ENCODE data around the gene FBN2.

Gene FBN2

DNA sequence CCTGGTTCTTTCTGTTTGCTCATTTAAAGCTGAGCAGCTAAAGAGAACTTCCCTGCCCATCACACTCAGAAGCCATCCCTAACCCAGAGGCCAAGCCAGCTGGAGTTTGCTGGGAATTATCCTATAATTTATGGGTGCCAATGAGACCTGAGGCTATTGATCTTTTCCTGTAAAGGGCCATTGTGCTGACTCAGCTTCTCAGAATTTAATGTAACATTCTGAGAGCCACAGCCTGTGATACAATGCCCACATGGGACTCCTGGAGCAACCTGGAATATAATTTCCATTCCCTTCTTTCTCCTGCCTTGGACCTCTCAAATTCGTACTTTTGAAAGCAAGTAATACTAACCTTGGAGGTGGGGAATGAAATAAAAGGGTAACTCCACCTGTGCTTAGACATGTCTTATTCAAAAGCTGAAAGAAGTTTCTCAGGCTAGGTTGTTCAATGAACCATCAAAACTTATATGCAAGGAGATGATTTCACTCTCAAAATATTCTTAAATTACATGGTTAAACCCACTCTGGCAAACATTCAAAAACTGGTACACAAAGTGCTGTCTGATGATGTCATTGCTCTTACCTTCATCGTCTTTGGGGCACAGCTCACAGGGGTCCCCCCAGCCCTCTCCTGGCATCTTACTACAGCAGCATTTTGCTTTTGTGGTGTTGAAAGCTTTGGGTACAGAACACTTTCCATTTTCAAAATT, 247.7 kb downstream of the FBN2 start:
- no peak for DNase-seq

DNA sequence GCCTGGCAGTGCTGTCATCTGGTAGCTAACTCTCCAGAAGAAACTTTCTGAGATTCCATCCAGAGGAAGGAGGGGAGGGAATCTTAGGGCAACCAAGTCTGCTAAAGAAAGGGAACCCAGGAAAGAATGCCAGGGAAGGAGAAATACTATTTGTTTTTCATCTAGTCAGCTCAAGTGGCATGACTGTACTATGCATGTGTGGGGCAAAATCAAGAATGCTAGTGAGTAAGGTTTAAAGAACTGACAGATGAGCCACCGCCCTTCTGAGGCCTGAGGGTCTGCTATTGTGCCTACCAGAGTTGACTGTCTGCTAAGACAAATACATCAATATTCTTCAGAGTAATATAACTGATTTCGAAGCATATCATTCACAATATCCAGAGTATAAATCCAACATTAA, 250.3 kb downstream of the FBN2 start:
- DNase-seq, result no peak

DNA sequence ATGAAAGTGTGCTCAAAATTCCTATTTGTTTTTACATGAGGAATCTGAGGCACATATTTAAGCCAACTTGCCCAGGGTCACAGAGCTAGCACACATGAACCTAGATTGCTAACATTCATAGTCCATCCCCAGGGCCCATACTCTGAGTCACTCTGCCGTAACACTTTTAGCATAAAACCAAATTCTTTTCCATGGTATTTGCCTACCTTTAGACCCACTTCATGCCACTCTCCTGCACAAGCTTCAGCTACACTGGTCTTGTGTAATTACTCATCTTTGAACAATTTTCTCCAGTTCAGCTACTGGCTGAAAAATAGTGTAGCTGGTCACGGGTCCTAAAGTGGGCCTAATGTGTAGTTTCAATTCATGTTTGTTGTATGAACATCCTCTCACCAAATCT, 253.8 kb downstream of the FBN2 start:
- DNase-seq, result no peak

DNA sequence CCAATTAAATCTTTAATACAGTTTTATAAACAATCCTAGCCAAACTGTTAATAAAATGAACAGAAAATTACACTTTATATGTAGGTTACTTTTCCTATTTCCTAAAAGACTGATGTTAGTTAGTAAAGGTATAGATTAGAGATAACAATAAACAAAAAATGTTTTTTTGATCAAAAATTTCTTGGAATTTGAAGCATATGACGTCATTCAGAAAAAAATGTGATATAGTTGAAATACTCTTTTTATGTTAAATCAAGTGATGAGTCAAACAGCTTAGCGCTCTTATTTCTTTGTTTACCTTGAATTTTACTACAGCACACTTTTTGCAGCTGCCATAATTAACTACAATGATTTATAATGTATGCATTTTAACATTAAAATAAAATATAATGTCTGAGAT, 258.7 kb downstream of the FBN2 start:
- DNase-seq, result no peak

DNA sequence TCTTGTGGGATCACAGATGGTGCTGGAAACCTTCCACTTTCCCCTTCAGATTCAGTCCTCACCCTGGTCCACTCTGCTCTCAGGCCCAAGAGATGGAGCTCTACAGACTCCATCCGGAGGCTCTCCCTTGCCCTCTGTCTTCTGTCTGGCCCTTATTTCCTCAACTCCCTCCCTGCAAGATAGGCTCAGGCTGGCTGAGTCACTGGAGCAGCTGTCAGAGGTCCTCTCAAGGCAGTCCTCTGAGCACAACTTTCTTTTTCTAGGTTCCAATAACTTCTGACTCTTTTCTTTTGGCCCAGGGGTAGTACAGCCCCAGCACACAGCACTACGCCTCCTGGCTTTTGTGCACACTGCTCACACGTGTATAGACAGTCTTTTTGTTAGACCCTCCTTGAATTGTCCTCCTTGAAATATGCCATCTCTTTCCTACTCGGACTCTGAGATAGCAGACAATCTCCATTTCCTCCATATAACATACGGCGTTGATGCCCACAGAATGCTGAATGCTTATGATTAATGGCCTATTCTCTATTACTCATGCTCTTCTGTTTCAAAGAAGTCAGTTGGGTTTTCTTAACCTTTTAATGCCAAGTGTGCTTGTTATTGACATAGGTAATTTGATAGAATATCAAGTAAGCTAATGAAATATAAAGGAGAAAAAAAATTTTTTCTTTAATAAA, 261.4 kb downstream of the FBN2 start:
- DNase-seq, result no peak

DNA sequence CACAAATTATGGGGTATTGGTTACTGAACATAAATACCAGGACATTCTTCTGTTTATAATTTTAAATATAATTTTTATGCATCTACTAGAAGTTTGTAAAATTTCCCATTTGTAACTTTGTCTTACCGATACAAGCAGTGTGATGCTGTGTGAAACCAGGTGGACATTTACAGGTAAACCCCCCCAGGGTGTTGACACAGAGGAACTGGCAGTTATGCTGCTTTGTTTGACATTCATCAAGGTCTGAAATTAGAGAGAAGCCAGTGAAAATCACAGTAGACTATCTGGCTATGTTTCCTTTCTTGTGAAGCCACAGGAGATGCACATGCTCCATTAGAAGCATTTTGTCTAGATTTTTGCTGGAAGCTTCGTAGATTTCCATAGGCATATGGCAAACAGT, 263.6 kb downstream of the FBN2 start:
- DNase-seq, result no peak

DNA sequence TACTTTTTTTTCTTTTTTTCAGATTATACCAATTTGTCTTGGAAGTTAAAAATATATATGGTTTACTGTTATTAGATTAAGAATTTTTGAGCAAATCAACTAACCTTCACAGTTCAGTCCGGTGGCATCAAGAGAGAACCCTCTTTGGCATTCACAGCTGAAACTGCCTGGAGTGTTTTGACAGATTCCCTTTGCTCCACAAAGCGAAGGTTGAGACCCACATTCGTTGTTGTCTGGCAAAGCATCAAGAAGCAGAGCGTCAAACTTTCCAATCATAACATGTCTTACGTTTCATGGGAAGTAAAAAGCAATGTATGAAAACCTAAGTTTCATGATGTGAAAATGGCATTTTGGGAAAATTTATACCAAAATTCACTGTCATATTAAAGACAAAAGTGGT, 264.3 kb downstream of the FBN2 start:
- DNase-seq, result no peak

DNA sequence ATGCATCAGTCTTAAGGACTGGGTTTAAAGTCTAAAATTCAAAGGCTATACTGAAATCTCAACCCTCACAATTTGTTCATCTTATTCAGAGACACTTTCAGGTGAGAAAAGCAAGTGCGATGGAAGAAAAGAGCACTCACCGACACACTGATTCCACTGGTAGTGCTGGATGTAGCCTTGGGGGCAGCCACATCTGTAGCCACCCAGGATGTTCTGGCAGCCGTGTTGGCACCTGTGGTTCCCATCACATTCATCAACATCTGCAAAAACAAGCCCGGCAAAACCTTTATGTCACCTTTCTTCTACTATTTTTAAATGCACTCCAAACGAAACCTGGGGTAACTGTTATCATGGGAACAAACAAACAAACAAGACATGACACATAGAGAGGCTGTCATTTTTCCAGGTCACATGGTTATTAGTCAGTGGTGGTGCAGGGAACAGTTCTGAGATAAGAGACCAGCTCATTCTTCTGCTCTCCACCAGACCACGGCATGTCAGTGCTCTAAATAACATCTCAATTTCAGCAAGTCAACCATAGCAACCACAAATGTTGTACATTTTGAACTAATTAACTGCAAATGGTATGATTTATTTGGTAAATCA, 266.1 kb downstream of the FBN2 start:
- no peak for DNase-seq

DNA sequence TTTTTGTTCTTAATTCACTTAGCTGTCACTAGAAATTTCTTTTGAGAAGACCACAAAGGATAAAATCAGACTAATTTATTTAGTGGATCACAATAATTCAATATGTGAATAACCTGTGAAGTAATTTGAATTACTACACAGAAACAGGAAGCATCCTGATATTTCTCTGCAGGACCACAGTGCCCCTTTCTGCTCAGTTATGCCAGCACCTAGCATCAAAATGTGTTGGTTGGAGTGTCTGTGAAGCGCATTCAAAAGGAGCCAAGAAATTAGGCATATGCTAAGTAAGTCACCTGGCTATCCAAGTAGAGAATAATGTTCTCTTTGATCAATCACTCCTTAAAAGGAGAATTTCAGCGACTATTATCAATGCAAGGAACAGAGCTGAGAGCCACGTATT, 267.0 kb downstream of the FBN2 start:
- no peak for DNase-seq

DNA sequence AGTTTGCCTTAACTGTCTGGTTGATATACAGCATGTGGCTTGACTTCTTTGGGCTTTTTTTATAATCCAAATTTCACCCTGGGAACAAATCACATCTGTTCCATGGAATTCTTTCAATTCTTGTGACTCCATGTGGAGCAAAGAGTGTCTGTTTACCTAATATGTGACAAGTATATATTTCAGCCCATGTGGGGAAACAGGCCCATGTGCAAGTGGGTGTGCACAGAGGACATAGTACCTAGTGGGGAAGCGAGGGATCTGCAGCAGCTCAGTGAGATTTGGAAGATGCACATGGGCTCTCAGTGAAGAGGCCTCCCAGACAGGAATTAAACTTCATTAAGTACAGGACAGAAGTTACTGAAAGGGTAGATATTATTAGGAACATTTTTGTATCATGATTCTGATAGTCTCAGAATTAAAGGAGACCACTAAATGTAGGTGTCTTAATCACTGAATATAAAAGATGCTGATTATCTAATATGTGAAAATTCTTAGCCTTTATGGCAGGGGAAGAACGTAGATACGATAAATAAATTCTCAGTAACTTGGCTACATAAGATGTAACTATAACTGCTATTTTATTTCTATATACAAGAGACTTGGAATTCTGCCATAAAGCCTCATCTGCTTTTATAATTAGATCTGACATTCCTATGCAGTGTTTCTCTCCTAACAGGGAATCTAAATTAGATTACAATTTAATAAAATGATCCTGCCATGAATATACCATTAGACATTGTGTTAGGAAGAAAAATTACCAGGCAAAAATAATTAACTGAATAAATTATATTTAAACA, 273.3 kb downstream of the FBN2 start:
- no peak for DNase-seq

DNA sequence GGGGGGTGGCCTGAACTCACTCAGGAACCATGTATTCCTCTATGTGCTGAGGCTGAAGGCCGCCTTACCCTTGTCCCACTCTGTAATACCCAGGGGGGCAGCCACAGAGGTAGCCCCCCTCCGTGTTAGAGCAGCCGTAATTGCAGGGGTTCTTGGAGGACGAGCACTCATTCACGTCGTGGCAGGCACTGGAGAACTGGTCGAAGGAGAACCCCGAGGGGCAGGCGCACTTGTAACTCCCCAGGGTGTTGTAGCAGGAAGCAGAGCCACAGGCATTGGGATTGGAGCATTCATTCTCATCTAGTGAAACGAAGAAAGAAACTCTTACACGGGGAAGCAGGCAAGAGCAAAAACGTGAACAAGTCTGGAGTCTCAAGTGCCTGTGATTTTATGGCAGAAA, 274.7 kb downstream of the FBN2 start:
- DNase-seq, result no peak

DNA sequence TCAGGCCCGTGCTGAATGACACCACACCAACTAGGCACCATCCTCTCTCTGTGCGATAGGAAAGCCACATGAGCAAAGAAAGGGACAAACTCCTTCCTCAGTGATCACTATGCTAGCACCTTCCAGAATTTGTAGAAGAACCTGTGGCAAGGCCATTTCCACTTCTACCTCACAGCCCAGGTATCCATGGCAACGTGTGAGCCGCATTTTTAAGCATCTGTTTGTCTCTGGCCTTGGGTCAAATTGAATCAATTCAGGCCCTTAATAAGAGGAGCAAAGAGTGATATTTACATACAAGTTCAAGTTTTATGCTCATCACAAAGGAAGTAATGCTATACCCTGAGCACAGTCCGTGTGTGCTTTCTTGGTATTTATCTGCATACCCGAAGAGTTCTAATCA, 275.1 kb downstream of the FBN2 start:
- no peak for DNase-seq

DNA sequence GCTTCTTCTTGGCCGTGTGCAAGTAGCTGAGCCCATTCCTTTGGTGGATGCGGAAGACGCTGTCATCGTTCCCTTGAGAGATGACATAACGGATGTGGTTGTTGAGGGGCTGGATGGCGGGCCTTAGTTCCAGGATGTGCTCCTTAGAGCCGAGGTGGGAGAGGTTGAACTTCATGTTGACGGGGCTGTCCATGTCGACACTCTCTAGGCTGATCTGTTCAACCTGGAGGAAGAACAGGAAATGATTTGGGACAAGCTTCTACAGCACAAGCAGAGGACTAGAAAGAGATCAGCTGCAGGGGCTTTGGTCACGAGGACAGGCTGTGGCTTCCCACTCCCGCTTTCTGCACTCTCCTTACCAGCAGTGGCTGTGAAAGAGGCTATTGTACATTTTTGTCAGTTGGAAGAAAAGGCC, 278.4 kb downstream of the FBN2 start:
- DNase-seq, result no peak

DNA sequence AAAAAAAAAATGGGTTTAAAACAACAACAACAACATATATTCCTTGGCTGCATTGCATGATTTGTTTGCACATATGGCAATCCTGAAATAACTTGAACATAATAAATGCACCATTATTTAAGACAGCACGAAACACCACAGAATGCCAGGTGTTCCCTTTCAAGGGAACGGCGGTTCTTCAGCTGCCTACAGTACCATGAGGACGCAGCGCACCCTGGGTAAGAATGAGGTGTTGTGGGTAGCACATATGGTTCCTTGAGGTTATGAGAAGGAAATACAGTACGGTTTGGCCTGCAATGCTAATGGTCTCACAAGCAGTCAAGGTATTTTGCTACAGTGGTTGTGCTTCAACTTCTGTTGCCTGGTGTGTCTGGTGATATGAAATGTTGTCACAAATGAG, 279.7 kb downstream of the FBN2 start:
- DNase-seq, result no peak

DNA sequence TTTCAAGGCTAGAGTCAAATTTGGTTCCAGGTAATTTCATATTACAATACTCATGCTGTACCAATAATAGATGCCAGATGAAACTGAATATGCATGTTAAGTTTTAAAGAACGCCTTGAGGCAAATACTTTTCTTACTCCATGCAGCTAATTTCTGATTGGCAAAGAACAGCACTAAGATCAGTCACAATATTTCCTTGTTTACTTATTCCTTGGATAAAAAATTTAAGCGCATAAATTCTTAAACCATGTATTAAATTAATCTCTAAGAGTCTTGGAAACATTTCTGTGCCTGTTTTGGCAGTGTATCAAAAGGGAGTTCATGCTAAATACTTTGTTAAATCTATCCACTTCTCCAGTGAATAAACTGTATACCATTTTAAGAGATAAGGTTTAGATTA, 281.0 kb downstream of the FBN2 start:
- no peak for DNase-seq

DNA sequence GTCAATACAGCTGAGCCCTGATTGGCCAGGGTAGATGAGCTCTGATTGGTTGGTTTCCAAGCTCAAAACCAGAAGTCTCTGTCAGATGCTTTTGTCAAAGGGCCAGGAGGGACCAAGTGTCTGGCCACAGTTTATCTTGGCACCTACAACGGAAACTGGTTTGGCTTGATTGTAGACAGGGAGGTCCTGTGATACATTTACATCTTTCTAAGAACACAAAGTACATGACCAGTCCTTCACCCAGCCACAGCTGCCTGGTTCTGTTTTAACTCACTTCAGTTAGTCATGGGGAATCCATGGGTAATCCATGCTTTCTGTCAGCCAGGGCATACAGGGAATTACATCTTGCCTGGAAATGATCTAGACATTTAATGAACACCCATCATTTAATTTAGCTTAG, 283.3 kb downstream of the FBN2 start:
- DNase-seq, result no peak

DNA sequence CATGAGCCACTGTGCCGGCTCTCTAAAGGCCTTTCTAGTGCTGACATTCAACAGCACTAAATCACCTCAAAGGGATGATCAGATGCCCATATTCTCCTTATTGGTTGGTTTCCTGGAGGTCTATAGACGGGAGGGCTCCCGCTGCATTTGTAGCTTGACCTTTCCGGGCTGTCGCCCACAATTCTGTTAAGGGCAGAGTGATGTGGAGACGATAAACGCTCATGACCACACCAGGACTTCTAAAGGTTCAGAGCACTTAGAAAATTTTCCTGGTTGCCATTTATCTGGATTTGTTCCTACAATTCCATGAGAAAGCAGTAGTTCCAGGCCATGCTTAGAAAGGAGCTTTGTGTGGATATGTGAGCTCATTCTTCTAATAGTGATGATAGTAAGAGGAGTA, 284.2 kb downstream of the FBN2 start:
- no peak for DNase-seq

DNA sequence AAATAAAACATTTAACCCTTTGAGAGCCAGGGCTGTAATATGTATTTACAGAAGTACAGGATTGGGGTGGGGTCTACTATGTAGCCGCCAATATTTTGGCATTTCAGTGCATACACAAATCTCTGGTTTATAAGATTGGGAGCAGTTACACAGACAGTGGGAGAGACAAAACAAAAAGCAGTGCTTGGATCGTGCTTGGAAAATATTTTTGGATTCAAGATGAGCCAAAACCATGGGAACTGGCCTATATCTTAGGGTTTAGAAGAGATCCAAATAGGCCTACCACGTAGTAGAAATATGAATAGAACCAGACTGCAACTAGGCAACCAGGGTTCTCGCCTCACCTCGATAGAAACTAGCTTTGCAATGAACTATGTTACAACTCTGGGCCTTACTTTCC, 284.9 kb downstream of the FBN2 start:
- no peak for DNase-seq

DNA sequence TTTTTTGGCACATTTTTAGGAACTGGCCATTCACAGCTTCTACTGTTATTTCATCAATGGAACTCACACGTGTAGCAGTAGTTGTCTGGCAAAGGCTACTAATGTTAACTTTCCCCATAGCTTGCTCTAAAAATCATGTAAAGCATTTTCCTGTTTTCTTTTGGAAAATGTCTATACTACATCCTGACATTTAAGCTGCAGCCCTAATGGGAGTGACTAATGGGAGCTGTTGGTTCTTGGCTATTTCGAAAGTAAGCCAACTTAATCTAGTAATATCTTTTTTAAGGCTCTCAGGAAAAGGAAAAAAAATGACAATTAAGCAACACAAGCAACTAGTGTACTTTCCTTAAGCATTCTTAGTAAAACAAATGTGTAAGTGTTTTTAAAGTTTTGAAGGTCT, 285.3 kb downstream of the FBN2 start:
- DNase-seq, result no peak

DNA sequence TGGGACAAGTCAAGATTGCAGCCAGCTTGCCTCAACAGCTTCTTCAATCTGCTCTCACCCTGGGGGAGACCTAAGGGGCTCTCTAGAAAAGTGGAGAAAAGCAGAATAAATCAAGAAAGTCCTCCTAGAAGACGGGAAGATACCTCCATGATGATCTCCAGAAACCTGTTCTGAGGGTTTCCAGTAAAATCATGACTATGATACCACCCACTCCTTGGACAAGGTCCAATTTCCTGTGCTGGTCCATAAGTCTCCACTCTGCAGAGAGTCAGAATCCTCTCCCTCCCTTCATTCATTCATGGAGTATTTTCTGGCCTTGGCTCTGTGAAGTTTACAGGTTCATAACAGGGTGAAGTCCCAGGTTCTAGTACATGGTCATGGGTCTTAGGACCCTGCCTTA, 285.8 kb downstream of the FBN2 start:
- no peak for DNase-seq

DNA sequence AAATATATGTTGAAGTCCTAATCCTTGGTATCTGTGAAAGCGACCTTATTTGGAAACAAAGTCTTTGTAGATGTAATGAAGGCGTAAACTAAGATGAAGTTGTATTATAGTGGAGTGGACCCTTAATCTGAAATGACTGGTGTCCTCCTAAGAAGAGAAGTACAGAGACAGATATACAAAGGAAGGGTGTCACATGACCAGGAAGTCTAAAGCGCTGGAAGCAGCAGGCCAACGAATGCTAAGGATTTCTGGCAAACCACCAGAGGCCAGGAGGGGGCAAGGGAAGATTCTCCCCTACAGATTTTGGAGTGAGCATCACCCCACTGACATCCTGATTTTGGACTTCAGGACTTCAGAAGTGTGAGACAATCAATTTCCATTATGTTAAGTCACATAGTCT, 292.1 kb downstream of the FBN2 start:
- DNase-seq, result no peak

DNA sequence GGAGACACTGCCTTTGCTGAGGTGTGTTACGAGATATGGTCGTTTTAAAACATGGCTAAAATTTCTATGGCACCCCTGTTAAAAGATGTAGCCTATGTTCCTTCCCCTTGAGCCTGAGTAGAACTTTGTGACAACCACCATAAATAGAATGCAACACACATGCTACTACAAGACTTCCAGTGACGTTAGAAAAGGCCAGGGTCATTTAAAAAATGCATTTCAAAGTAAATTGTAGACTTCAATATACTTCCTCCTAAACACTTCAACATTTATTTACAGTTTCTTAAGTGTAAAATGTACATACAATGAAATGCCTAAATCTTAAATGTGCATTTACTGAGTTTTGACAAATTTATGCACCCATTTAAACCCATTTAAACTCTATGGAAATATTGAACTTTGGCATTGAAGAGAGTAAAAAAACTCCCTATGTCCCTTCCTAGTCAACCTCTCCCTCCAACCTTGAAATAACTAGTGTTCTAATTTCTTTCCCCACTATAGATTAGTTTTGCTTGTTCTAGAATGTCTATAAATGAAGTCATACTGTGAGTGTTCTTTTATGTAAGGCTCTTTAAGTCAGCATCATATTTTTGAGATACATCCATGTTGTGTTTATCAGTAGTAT, 294.0 kb downstream of the FBN2 start:
- DNase-seq, result no peak

DNA sequence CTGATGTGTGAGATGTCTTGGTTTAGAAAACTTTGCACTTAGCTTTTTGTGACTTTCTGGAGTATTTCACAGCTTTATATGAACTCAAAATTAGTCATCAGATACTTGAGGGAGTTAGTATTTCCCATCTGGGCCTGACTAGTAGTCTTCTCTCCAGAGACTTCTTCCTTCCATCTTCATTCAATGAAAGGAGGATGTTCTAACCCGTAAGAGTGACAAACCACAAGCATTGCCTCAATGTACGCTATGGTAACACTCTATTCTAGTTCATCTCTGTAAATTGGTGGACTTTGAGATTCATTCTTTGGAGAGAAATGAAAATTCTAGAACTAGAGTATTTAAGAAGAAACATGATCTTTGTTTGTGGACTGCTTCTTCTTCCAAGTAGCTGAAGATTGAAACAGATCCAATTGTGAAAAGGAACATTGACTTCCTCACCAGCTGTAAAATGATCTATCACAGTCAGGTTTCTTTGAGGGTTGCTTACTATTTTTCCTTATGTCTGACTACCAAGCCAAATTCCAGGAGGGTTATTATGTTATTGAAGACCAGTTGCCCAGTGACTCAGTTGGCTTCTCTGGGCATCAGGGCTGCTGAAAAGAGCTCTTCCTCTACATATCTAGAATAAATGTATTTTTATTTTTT, 296.9 kb downstream of the FBN2 start:
- DNase-seq, result no peak

Measured in CD4-positive, alpha-beta T cell treated with Interleukin-4 for 4 hours (primary cell).